NCI-H146 treated with DMSO at 0.1 percent for 48 hours (cell line): ENCODE data around the gene PPP1R3C.

Experiments used
- DNase-seq: peaks from one replicate; lab custom pipeline; 2025; ENCODE audit not compliant: unreplicated experiment; lab: John Stamatoyannopoulos, UW

Gene PPP1R3C

GRCh38 chr10:91601212-91601611 lies 31.7 kb downstream of the PPP1R3C start:
- DNase-seq: no peak

- no peak for DNase-seq
Observed at GRCh38 chr10:91598211-91598977, 34.5 kb downstream of the PPP1R3C start.

GRCh38 chr10:91597197-91597881 lies 35.5 kb downstream of the PPP1R3C start:
- peak; percentile 23 for DNase-seq

- no peak for DNase-seq
Observed at GRCh38 chr10:91596825-91597196, 36.1 kb downstream of the PPP1R3C start.

GRCh38 chr10:91593834-91594233 lies 39.0 kb downstream of the PPP1R3C start:
- no peak for DNase-seq

- DNase-seq: peak; percentile 89
Observed at GRCh38 chr10:91593366-91593765, 39.5 kb downstream of the PPP1R3C start.

- peak; percentile 94 for DNase-seq
Observed at GRCh38 chr10:91592266-91592975, 40.5 kb downstream of the PPP1R3C start.

GRCh38 chr10:91591797-91592174 lies 41.1 kb downstream of the PPP1R3C start:
- no peak for DNase-seq

- peak; percentile 93 for DNase-seq
Observed at GRCh38 chr10:91590904-91591796, 41.7 kb downstream of the PPP1R3C start.

GRCh38 chr10:91590142-91590903 lies 42.5 kb downstream of the PPP1R3C start:
- DNase-seq: no peak

- DNase-seq: no peak
Observed at GRCh38 chr10:91589658-91590035, 43.2 kb downstream of the PPP1R3C start.

GRCh38 chr10:91589015-91589657 lies 43.7 kb downstream of the PPP1R3C start:
- no peak for DNase-seq

- DNase-seq: no peak
Observed at GRCh38 chr10:91587710-91588638, 44.9 kb downstream of the PPP1R3C start.

GRCh38 chr10:91582153-91582554 lies 50.7 kb downstream of the PPP1R3C start:
- no peak for DNase-seq

GRCh38 chr10:91579329-91579985 lies 53.4 kb downstream of the PPP1R3C start:
- DNase-seq: no peak
